IPS-11a (cell line): Measurements from ENCODE around the gene ASTN2.

ENCODE experiments used
- H3K4me3 ChIP-seq: one replicate; pipeline ENCODE4 v1.5.1; 2013; ENCODE audit warnings: low read depth, low read length, control low read depth

ASTN2 gene

GRCh38 chr9:116451500-116452115, 963.2 kb downstream of the ASTN2 start:
- H3K4me3 ChIP-seq = no peak overlapping the region

GRCh38 chr9:116450378-116451139, 964.3 kb downstream of the ASTN2 start:
- H3K4me3 ChIP-seq = no peak overlapping the region

GRCh38 chr9:116449949-116450348, 964.9 kb downstream of the ASTN2 start:
- H3K4me3 ChIP-seq = no peak overlapping the region

- no peak overlapping the region for H3K4me3 ChIP-seq
Measured at GRCh38 chr9:116448431-116448830, 966.4 kb downstream of the ASTN2 start.

- H3K4me3 ChIP-seq = no peak overlapping the region
Measured at GRCh38 chr9:116447934-116448333, 966.9 kb downstream of the ASTN2 start.

- H3K4me3 ChIP-seq = no peak overlapping the region
Measured at GRCh38 chr9:116442528-116442927, 972.3 kb downstream of the ASTN2 start.

GRCh38 chr9:116437411-116438370, 977.2 kb downstream of the ASTN2 start:
- H3K4me3 ChIP-seq = no peak overlapping the region

GRCh38 chr9:116436121-116436520, 978.7 kb downstream of the ASTN2 start:
- H3K4me3 ChIP-seq = no peak overlapping the region

GRCh38 chr9:116435706-116436105, 979.2 kb downstream of the ASTN2 start:
- no peak overlapping the region for H3K4me3 ChIP-seq

GRCh38 chr9:116434314-116434713, 980.5 kb downstream of the ASTN2 start:
- H3K4me3 ChIP-seq = no peak overlapping the region

- no peak overlapping the region for H3K4me3 ChIP-seq
Measured at GRCh38 chr9:116432051-116432450, 982.8 kb downstream of the ASTN2 start.

- no peak overlapping the region for H3K4me3 ChIP-seq
Measured at GRCh38 chr9:116430849-116431248, 984.0 kb downstream of the ASTN2 start.

GRCh38 chr9:116425244-116425643, 989.6 kb downstream of the ASTN2 start:
- no peak overlapping the region for H3K4me3 ChIP-seq

GRCh38 chr9:116423149-116423548, 991.7 kb downstream of the ASTN2 start:
- H3K4me3 ChIP-seq = no peak overlapping the region

- H3K4me3 ChIP-seq = no peak overlapping the region
Measured at GRCh38 chr9:116422119-116422979, 992.5 kb downstream of the ASTN2 start.

GRCh38 chr9:116420993-116421538, 993.8 kb downstream of the ASTN2 start:
- H3K4me3 ChIP-seq = no peak overlapping the region

- H3K4me3 ChIP-seq = no peak overlapping the region
Measured at GRCh38 chr9:116419181-116419580, 995.7 kb downstream of the ASTN2 start.

GRCh38 chr9:116417464-116417863, 997.4 kb downstream of the ASTN2 start:
- H3K4me3 ChIP-seq = no peak overlapping the region

- no peak overlapping the region for H3K4me3 ChIP-seq
Measured at GRCh38 chr9:116416421-116416820, 998.4 kb downstream of the ASTN2 start.

- no peak overlapping the region for H3K4me3 ChIP-seq
Measured at GRCh38 chr9:116414374-116414773, 1000.5 kb downstream of the ASTN2 start.
